Embryonic facial prominence (tissue), 1 donor: ENCODE measurements around the gene TMEM204.
A peak's percentile ranks its signal among the peaks of the same experiment; 100 is the strongest.

ENCODE experiments used
- DNase-seq: peaks from one replicate; pipeline ENCODE4 v3.0.0-alpha.2; 2016; ENCODE audit errors: extremely low spot score

Gene TMEM204

DNA sequence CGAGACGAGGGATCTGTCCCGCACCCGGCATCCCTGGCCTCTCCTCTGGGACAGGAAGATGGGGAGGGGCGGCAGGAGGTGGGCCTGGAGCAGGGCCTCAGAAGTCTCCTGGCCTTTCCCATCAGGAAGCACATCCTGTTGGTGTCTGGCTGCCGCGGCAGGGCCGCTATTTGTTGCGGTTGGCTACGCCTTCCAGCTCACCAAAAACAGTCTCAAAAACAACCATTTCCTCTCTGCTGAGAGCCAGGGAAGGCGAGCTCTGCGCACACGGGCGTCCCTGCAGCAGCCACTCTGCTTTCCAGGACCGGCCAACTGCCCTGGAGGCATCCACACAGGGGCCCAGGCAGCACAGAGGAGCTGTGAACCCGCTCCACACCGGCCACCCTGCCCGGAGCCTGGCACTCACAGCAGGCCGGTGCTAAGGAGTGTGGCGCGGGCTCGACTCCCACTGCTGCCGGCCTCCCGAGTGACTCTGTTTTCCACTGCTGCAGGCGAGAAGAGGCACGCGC lies at the start of gene TMEM204:
Gene TMEM204, plus strand, starts transcription at position 224 of the 509 bp plus-strand sequence. CDS start 610 bp downstream, outside the sequence.
- DNase-seq = no peak

DNA sequence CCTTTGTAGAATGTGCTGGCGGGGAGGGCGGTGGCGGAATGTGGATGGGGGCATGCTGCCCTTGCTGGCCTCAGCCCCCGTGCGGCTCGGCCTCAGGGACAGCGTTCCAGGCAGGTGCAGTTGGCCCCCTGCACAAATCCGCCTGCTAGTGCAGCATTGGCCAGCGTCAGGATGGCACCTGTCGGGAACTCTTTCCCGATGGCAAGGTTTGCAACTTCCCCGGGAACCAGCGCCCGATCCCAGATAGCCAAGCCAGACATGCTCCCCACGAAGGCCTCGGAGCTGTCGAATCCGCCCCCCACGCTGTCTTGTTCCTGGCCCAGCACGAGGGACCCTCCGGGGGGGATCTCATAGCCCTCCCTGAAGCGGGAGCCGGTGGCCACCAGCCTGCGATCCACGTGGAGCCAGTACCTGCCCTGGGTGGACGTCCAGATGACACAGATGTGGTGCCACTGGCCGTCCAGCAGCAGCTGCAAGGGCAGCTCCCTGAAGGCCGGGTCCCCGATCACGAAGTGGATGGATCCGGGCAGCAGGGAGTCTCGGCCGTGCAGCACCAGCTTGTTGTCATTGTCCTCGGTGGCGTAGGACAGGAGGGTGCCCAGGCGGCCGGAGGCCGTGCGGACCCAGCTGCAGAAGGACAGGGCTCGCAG lies 47.5 kb upstream of the TMEM204 start:
- DNase-seq = no peak

DNA sequence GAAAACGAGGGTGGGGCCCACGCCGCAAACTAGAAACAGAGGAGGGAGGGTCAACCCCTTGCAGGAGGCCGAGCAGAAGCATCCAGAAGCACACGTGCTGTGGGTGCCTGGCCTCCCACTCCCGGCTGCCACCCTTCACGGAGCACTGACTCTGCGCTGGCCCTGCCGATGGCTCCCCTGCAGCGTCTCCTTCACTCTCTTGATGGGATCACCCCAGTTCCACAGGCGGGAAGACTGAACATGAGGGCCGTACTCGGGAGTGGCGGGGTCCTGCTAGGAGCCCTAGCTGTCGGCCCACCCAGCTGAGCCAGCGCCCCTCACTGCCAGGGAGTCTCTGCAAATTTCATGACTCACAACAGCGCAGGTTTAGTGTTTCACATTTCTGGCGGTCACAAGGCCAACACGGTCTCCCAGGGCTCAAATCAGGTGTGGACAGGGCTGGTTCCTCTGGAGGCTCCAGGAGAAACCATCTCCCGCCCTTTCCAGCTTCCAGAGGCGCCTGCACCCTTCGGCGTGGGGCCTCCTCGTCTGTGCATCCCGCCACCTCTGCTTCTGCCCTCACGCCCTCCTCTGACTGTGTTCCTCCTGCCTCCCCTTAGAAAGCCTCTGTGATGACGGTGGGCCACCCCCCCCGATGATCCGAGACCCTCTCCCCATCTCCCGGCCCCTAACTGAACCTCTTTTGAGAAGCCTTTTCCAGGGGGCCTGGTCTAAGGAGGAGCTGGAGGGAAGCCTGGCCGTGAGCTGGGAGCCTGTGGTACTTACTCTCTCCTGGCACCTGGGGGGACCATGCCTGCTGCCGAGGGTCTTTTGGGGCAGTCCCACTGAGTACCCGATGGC lies 46.7 kb upstream of the TMEM204 start:
- DNase-seq = no peak

DNA sequence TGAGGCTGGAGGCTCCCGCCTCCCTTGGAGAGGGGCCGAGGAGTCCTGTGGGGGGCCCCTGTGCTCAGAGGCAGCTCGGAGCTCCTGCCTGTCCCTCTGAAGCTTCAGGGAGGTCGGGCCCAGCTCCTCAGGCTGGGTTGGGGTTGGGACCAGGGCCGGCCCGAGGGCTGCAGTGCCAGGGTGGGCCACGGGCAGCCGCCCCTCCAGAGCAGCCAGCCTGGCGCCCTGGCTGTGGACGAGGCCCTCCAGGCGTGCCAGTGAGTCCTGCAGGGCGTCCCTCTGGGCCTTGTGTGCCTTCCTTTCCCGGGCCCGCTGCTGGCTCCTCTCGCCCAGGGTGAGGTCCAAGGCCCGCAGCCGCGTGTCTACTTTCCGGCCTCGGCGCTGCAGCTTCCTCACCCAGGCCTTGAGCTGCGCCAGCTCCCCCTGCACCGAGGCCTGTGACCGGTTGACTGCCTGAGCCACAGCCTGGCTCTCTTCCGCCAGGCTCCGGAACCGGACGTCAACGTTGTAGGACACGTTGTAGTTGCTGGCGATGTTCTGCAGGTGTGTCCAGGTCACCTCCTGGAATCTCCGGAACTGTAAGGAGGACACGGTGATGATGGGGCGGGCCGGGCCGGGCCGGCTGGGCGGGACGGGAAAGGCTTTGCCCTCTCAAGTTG lies 45.9 kb upstream of the TMEM204 start:
- no peak for DNase-seq

DNA sequence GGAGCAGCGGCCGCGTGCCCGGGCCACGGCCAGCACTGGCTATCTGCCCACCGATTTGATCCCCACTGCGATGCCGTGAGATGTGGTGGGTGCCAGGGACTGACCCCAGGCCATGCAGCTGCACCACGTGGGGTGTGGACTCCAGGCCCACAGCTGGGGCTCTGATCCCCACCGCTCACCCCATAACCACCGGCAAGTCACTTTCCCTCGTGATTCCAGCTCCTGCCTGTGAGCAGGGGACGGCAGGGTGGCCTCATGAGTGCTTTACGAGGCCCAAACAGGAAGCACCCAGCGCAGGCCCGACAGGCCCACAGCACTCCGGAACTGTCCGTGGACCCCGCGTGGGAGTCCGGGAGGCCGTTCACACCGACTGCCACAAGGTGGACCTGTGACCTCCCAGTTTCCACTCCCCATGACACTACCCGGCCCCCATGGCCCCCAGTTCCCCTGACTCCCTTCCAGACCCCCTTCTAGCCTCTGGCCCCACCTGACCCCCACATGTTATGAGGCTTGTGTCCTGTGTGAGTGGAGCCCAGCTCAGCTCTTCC lies 45.3 kb upstream of the TMEM204 start:
- no peak for DNase-seq

DNA sequence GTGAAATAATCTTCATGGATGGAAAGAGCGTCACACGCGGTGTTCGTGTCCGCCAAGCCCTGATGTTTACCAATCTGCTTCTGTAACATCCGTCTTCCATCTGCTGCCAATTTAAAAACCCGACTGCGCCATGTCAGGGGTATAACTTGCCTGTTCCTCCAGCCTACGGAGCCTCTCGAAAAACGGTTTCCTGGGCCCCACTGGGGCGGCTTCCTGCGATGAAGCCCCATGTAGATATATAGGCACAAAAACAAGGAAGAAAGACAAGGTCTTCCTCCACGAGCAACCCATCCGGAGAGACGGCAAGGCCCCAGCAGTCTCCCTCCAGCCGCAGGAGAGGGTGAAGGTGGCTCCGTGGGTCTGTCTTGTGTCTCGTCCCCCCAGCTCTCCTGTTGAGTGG lies 44.8 kb upstream of the TMEM204 start, which contains the start of gene PTX4:
Gene PTX4, minus strand, starts transcription at position 326 of the 400 bp plus-strand sequence. Its CDS starts 35 bp downstream, at position 291.
- no peak for DNase-seq

DNA sequence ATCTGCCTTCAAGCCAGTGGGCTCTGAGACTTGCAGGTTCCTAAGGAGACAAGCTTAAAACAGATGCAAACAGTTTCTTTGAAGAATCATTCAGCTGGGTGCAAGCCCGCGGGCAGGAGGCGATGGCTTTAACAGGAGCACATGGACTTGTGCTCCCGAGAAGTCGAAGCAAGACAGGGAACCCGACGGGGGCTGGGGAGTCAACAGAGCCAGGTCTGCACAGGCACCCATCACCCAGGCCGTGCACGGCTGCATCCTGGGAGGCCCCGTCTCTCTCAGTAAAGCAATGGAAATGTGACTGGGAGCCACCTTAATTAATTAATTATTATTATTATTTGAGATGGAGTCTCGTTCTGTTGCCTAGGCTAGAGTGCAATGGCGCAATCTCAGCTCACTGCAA lies 44.4 kb upstream of the TMEM204 start:
- no peak for DNase-seq

DNA sequence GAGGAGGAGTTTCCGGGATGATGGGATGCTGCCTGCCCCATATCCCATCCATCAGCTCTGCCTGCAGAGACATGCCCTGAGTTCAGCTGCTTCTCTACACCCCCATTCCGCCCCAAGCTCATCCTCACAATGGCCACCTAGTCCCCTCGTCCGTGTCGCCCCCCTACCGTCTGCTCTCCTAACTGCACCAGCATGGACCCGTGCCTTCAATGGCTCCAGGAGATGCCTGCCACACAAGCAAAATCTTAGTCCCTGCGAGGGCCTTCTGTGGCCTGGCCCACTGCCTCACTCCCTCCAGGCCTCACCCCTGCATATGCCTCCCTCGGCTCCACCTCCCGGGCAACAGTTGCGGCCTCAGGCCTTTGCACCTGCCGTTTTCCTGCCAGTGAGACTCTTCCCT lies 42.1 kb upstream of the TMEM204 start:
- DNase-seq = no peak

DNA sequence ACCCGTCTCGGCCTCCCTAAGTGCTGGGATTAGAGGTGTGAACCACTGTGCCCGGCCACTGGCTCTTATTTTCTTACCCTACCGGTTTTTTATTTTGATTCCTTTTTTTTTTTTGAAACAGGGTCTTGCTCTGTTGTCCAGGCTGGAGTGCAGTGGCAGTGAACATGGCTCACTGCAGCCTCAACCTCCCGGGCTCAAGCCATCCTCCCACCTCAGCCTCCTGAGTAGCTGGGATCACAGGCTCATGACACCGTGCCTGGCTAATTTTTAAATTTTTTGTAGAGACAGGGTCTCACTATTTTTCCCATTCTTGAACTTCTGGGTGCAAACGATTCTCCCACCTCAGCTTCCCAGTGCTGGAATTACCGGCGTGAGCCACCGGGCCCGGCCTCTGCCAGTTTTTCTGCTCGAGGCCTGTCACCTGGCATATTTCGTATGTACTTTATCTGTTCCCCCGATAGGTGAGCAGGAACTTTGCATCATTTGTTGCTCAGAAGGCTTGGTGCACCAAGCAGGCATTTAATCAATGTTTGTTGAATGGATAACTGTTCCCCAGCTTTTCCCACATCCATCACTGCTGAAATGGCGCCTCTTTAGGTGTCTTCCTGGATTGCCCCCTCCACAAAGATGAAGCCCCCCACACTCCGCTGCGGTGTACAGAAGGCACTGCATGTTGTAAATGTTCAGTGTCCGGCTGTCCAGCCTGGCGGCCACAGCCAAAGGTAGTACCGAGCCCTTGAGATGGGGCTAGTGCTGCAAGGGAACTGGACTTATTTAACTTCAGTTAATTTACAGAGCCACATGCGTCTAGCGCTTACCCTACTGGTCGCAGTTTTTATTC lies 41.2 kb upstream of the TMEM204 start:
- no peak for DNase-seq

DNA sequence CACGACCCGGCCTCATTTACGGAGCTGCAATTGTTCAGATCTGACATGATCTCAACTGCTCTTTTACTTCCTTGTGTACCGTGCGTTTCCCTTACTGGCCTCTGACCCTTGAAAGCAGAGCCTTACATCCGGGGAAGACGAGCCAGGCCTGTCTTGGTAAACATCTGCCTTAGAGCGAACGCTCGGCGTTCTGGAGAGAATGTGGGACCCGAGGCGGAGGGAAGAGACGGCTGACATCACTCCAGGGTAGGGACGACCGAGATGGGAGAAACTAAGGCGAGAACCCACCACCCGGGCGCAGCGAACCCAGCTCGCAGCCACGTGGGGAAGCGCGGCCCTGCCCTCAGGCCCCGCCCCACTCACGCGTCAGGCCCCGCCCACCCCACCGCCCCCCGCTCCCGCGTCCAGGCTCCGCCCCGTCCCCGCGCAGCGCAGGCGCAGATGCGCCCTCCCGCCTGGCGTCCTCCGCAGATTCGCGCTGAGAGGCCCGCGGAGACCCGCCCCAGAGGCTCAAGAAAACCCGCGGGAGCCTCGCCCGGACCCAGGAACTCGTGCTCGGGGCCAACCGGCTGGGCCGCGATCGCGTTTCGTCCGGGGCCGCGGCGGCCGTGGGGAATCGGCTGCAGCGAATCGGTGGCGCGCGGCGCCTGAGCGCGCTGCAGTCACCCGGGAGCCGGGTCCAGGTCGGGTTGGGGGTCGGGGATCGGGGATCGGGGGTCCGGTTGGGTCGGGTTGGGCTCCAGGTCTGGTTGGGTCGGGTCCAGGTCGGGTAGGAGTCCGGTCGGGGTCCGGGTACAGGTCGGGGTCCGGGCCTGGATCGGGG lies 40.3 kb upstream of the TMEM204 start, which contains the start of gene TELO2:
Gene TELO2, plus strand, starts transcription at position 438 of the 823 bp plus-strand sequence. CDS start 922 bp downstream, outside the sequence.
- peak; percentile 45 for DNase-seq

DNA sequence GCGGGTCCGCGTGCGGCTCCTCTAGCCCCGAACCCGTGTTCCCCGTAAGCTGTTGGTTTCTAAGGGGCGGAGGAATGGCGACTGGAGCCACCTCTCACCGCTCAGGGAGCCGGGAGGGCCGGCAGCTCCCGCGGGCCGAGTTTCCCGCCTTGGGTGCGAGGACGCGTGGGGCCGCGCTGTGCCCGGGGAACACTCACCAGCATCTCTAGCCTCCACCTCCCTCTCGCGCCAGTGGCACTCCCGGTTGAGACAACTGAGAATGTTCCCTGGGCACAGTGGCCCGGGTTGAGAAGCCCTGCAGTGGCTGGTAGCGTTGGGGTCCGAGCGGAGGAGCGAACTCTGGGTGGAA lies 39.7 kb upstream of the TMEM204 start:
- DNase-seq = no peak

DNA sequence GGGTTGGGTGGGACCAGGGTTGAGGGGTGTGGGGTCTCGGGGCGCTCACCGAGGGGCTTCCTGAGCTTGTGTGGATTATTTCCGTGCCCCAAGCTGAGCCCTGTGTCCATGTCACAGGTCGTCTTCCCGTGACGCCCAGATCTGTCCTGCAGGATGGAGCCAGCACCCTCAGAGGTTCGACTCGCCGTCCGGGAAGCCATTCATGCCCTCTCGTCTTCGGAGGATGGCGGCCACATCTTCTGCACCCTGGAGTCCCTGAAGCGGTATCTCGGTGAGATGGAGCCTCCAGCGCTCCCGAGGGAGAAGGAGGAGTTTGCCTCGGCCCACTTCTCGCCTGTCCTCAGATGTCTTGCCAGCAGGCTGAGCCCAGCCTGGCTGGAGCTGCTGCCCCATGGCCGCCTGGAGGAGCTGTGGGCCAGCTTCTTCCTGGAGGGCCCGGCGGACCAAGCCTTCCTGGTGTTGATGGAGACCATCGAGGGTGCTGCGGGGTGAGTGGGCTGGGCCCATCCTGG lies 39.3 kb upstream of the TMEM204 start:
- no peak for DNase-seq

DNA sequence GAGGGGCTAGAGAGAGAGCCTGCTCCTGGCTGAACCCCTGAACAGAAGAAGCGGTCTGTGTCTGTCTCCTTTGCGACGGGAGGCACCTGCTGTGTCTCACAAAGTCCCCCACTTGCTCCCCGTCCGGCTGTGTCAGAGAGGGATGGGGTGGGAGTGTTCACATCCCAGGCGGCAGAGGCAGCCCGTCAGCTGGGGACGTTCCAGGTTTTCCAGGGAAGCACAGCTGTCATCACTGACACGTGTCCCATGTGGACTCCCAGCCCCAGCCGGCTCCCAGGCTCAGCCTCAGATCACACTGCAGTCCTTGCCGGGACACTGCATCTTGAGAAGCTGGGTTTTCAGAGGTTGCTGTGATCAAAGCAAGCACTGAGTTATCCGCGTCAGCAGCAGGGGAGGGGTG lies 38.8 kb upstream of the TMEM204 start:
- no peak for DNase-seq

DNA sequence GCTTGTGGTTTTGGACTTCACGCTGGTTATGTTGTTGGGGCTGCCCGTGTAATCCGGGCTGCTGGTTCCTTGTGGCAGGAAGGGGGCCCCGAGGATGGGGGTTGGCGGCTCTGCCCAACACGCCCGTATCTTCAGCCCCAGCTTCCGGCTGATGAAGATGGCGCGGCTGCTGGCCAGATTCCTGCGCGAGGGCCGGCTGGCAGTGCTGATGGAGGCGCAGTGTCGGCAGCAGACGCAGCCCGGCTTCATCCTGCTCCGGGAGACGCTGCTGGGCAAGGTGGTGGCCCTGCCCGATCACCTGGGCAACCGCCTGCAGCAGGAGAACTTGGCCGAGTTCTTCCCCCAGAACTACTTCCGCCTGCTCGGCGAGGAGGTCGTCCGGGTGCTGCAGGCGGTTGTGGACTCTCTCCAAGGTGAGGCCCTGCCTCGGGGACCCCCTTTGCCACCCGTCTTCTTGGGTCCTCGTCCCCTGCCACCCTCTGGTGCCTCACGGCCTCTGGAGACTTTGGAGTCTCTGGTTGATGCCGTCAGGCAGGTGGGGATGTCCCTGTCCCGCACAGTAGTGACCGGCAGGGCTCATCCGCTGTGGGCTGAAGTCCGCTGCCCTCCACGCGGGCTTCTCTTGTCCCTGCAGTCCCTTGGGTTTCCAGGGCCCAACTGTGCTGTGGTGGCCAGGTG lies 38.1 kb upstream of the TMEM204 start:
- no peak for DNase-seq

DNA sequence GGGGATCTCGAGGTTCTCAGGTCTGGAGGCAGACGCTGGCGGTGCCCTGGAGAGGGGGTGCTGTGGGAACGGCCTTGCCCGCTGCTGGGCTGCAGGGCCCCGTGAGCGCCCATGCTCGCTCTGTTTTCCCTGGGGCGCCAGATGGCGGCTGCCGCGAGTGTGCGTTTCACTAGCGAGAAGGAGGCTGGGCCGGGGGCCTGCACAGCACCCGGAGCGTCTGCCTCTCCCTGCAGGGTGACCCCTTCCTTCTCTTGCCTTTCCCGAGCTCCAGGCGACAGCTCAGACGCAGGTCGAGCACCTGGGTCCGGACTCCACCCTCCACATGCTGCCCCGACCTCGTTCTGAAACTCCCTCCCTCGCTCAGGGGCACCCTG lies 37.6 kb upstream of the TMEM204 start:
- no peak for DNase-seq

DNA sequence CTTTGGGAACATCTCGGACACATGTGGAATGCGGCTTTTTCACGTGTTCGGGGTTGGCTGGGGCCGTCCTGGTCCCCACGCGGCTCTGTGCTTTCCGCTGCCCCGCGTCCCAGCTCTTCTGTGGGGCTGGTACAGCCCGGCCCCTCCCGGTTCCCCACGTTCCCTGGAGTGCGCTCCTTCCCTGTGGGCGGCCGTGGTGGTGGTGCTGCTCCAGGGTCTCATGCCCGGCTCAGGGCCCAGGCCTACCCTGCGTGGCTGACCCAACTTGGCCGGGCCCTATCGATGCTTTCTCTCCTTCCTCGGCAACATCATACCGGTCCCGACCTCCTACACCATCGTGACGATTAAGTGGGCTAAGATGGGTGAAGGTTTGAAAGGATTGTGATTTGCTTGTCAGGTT lies 37.0 kb upstream of the TMEM204 start:
- no peak for DNase-seq

DNA sequence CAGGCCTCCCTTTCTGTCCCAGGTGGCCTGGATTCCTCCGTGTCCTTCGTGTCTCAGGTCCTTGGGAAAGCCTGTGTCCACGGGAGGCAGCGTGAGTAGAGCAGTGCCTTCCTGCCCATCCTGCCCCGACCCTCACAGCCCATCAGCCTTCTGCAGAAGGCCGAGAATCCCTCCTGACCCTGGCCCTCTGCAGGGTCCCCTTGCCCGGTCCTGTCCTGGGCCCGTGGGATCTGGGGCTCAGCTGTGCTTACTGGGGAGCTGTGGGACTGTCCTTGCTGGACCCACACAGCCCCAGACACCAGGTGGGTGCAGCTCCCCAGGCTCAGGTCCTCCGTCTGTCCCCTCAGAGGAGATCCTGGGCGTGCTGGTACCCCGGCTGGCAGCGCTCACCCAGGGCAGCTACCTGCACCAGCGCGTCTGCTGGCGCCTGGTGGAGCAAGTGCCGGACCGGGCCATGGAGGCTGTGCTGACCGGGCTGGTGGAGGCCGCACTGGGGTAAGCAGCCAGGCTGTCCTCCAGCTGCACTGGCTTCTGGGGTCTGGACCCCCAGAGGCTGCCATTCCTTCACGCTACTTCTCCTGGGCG lies 36.4 kb upstream of the TMEM204 start:
- DNase-seq = no peak

DNA sequence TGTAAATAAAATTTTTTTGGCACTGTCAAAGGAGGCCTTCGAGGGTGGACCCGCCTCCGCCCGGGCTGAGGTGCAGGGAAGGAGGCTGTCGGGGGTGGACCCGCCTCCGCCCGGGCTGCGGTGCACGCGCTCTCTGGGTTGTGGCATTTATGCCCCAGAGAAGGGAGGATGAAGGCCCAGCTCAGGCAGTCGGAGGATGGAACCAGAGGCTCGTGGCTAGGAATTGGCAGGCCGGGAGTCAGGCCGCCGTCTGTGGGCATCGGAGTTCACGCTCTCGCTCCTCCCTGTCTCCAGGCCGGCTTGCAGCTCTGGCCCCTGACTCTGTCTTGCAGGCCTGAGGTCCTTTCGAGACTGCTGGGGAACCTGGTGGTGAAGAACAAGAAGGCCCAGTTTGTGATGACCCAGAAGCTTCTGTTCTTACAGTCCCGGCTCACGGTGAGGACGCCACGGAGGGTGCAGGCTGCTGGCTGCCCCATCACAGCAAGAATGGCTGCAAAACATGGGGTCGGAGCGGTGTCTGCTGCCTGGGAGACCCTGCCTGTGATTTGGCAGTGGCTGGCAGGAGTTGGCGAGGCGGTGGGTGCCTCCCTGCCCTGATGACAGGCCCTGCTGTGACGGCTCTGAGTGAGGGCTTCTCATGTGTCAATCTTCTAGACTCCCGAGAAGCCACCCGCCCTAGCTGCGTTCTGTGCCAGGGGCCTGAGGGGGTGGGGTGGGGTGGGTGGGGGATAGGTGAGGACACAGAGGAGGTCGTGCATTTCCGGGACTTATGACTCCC lies 34.4 kb upstream of the TMEM204 start:
- no peak for DNase-seq
